Measurements from ENCODE around the gene ITGAE. TPM values are rescaled to one million over a fixed set of nuclear protein-coding genes. Genes with fewer than 3 reads are reported as not detected.

Gene ITGAE
- polyA plus RNA-seq, 2 of the 4 experiments (the other 2 are of a cell fraction) = 154 to 156 TPM

DNA sequence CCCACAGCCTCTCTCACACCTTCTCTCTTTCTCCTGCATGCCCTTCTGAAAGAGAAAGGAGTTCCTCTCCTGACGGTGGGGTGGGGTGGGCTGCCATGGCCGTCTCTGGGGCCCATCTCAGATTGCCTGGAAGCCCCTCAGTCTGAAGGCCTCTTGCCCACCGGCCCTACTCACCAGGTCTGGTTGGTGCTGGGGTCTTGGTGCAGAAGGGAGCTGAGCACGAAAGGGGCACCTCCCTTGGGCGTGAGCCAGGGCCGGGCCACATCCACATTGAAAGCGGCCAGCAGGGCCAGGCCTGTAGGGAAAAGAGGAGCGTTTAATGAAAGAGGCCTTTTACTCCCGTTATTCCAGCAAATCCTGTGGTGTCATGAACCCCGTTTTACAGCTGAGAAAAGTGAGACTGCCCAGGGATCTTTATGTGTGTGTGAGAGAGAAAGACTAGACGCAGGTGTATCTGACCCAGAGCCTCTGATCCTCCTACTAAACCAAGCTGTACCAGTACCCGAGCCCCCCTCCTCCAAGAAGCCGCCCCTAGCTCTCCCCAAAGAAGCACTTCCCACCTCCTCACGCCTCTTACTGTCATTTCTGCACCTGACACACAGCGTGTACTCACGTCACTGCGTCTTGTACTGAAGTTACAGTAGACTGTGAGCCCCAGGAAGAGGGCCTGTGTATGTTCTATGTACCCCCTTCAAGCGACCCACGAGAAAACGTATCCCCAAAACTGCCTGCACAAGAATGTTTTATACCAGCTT, 23.4 kb downstream of the ITGAE start:
- POLR2A ChIA-PET = no interaction called here
- 71% methylated on average over 20 of the region's 20 CpGs for WGBS (ENCODE audit: missing lambda C conversion rate)
- Histone ChIP-seq H3K4me2 (no peak overlapping the region), H3K4me3 (no peak overlapping the region), H3K27ac (no peak overlapping the region), H3K4me1 (peaks cover 13% of the 10 kb centered on the region), H3K9me3 (no peaks in the 10 kb centered on the region)
- DNase-seq (ENCODE audit: low read depth in 1 of 2, low spot score in 1 of 2) (no peak), ATAC-seq (no peak), FAIRE-seq (no peak)
- CTCF ChIA-PET = interaction anchor here (0.8 to 8.2 kb wide), 6 partner anchors 12 to 729 kb away, joined by 3 to 57 read pairs (median 4); no protein-coding TSS in a partner anchor
- TF ChIP-seq ZNF302 (CRISPR knock-in tag; IDR thresholded peaks at IDR 0.05) = no peak
- TF ChIP-seq, protein P1, sequence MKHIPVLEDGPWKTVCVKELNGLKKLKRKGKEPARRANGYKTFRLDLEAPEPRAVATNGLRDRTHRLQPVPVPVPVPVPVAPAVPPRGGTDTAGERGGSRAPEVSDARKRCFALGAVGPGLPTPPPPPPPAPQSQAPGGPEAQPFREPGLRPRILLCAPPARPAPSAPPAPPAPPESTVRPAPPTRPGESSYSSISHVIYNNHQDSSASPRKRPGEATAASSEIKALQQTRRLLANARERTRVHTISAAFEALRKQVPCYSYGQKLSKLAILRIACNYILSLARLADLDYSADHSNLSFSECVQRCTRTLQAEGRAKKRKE (CRISPR knock-in tag; IDR thresholded peaks at IDR 0.05; ENCODE audit: low read depth) = no peak
- TF ChIP-seq, protein P2, sequence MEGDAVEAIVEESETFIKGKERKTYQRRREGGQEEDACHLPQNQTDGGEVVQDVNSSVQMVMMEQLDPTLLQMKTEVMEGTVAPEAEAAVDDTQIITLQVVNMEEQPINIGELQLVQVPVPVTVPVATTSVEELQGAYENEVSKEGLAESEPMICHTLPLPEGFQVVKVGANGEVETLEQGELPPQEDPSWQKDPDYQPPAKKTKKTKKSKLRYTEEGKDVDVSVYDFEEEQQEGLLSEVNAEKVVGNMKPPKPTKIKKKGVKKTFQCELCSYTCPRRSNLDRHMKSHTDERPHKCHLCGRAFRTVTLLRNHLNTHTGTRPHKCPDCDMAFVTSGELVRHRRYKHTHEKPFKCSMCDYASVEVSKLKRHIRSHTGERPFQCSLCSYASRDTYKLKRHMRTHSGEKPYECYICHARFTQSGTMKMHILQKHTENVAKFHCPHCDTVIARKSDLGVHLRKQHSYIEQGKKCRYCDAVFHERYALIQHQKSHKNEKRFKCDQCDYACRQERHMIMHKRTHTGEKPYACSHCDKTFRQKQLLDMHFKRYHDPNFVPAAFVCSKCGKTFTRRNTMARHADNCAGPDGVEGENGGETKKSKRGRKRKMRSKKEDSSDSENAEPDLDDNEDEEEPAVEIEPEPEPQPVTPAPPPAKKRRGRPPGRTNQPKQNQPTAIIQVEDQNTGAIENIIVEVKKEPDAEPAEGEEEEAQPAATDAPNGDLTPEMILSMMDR (IDR thresholded peaks at IDR 0.05) = no peak
- no peak for TF ChIP-seq ESRRA (IDR thresholded peaks at IDR 0.05; ENCODE audit: borderline replicate concordance, low read length)
- TF ChIP-seq JUN (IDR thresholded peaks at IDR 0.05) = no peak
- no peak for TF ChIP-seq ZC3H11A (IDR thresholded peaks at IDR 0.05)
- TF ChIP-seq RARB (CRISPR knock-in tag; IDR thresholded peaks at IDR 0.05) = no peak
- TF ChIP-seq EHF (CRISPR knock-in tag; IDR thresholded peaks at IDR 0.05) = no peak
- no peak for TF ChIP-seq FOSL2 (IDR thresholded peaks at IDR 0.05)
- TF ChIP-seq FOSL2 (CRISPR knock-in tag; IDR thresholded peaks at IDR 0.05) = no peak
- TF ChIP-seq, protein P3, sequence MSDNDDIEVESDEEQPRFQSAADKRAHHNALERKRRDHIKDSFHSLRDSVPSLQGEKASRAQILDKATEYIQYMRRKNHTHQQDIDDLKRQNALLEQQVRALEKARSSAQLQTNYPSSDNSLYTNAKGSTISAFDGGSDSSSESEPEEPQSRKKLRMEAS (IDR thresholded peaks at IDR 0.05) = no peak
- TF ChIP-seq NFE2L2 (conservative IDR thresholded peaks at IDR 0.05; ENCODE audit: low read length) = no peak

DNA sequence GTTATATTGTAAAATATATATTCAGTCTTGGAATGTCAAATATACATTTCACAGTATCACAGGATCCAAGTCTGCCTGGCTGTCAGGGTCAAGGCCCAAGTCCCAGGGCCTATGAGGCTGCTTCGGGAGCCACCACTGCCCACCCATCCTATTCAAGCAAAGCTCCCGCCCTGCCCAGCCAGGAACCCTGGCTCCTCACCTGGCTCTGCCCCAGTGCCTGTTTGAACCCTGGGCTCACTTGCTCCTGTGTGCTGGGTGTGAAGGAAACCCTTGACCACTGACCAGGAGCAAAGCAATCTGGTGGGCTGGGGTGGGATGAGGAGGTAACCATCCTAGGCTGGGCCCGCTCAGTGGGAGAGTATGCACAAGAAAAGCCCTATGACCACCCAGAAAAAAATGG, 27.0 kb downstream of the ITGAE start:
- no peak for DNase-seq (ENCODE audit: low read depth in 1 of 2, low spot score in 1 of 2)
- Histone ChIP-seq H3K4me3 (no peak overlapping the region), H3K4me2 (peak overlapping the region; percentile 50), H3K27ac (peak overlapping the region; percentile 36 to 67; a peak in 4 of 6 replicates), H3K4me1 (peaks cover 13% of the 10 kb centered on the region), H3K9me3 (no peaks in the 10 kb centered on the region)
- WGBS (ENCODE audit: missing lambda C conversion rate) = 86% methylated on average over 3 of the region's 3 CpGs
- TF ChIP-seq MAFK (IDR thresholded peaks at IDR 0.05; ENCODE audit: partially characterized antibody) (no peak), POLR2AphosphoS2 (conservative IDR thresholded peaks at IDR 0.05; ENCODE audit: low read length) (no peak), FOXS1 (CRISPR knock-in tag; IDR thresholded peaks at IDR 0.05) (no peak), MYC (IDR thresholded peaks at IDR 0.05; ENCODE audit: borderline replicate concordance, low read length) (no peak), ZFP36 (IDR thresholded peaks at IDR 0.05; ENCODE audit: borderline replicate concordance, partially characterized antibody) (no peak), CHD4 (IDR thresholded peaks at IDR 0.05; ENCODE audit: borderline replicate concordance) (no peak), ZC3H11A (IDR thresholded peaks at IDR 0.05) (no peak)
- TF ChIP-seq, protein P4, sequence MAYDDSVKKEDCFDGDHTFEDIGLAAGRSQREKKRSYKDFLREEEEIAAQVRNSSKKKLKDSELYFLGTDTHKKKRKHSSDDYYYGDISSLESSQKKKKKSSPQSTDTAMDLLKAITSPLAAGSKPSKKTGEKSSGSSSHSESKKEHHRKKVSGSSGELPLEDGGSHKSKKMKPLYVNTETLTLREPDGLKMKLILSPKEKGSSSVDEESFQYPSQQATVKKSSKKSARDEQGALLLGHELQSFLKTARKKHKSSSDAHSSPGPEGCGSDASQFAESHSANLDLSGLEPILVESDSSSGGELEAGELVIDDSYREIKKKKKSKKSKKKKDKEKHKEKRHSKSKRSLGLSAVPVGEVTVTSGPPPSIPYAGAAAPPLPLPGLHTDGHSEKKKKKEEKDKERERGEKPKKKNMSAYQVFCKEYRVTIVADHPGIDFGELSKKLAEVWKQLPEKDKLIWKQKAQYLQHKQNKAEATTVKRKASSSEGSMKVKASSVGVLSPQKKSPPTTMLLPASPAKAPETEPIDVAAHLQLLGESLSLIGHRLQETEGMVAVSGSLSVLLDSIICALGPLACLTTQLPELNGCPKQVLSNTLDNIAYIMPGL (CRISPR knock-in tag; IDR thresholded peaks at IDR 0.05; ENCODE audit: borderline replicate concordance) = no peak
- TF ChIP-seq, protein P5, sequence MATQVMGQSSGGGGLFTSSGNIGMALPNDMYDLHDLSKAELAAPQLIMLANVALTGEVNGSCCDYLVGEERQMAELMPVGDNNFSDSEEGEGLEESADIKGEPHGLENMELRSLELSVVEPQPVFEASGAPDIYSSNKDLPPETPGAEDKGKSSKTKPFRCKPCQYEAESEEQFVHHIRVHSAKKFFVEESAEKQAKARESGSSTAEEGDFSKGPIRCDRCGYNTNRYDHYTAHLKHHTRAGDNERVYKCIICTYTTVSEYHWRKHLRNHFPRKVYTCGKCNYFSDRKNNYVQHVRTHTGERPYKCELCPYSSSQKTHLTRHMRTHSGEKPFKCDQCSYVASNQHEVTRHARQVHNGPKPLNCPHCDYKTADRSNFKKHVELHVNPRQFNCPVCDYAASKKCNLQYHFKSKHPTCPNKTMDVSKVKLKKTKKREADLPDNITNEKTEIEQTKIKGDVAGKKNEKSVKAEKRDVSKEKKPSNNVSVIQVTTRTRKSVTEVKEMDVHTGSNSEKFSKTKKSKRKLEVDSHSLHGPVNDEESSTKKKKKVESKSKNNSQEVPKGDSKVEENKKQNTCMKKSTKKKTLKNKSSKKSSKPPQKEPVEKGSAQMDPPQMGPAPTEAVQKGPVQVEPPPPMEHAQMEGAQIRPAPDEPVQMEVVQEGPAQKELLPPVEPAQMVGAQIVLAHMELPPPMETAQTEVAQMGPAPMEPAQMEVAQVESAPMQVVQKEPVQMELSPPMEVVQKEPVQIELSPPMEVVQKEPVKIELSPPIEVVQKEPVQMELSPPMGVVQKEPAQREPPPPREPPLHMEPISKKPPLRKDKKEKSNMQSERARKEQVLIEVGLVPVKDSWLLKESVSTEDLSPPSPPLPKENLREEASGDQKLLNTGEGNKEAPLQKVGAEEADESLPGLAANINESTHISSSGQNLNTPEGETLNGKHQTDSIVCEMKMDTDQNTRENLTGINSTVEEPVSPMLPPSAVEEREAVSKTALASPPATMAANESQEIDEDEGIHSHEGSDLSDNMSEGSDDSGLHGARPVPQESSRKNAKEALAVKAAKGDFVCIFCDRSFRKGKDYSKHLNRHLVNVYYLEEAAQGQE (IDR thresholded peaks at IDR 0.05) = no peak
- no peak for ATAC-seq
- CTCF ChIA-PET = interaction anchor here (2.5 to 4.4 kb wide), 3 partner anchors 36 to 53 kb away, joined by 16 to 17 read pairs (median 16); no protein-coding TSS in a partner anchor
- FAIRE-seq = no peak
- POLR2A ChIA-PET = no interaction called here

All from A549 (cell line).